SK-N-SH (cell line): ENCODE data around the gene SYT1. TPM values are rescaled to one million over a fixed set of nuclear protein-coding genes. Genes with fewer than 3 reads are reported as not detected.

Experiments
- CTCF ChIA-PET: fragments of 300-600, 350-600 bp; formaldehyde crosslinking; extraction: SDS; loops from one replicate; lab custom pipeline; 2021; lab: Yijun Ruan, JAX
- POLR2A ChIA-PET: fragments of 350-600 bp; sonication (Branson Sonifier 250); formaldehyde crosslinking; extraction: SDS; loops from one replicate; lab custom pipeline; 2020; ENCODE audit warnings: antibody characterized with exemption, inconsistent platforms; lab: Yijun Ruan, JAX
- DNase-seq: peaks from one replicate; pipeline ENCODE4 v3.0.0; 2012
- H2AFZ ChIP-seq: fragments of 200-600 bp; sonication (generic); 2 replicates; pipeline ENCODE4 v1.8.1; 2016; ENCODE audit warnings: antibody characterized with exemption, mild to moderate bottlenecking, low read depth
- H3F3A ChIP-seq: fragments of 200-600 bp; sonication (generic); replicated peaks from 2 replicates; pipeline ENCODE3; 2016; ENCODE audit warnings: antibody characterized with exemption, mild to moderate bottlenecking; ENCODE audit not compliant: insufficient read depth
- H3K27ac ChIP-seq, 2 experiments: fragments of 200-500 bp in 1 of 2; fragments of 200-600 bp in 1 of 2; sonication (Bioruptor generic) in 1 of 2; sonication (generic), shearing (Covaris generic) in 1 of 2; 2 replicates each; pipeline versions ENCODE4 v1.5.1 to v1.6.1; 2014 to 2016; ENCODE audit warnings: low read depth in 2 of 2, inconsistent platforms in 1 of 2, low read length in 1 of 2, mild to moderate bottlenecking in 1 of 2, mixed read lengths in 1 of 2
- H3K27me3 ChIP-seq: fragments of 200-600 bp; sonication (generic), shearing (Covaris generic); 2 replicates; pipeline ENCODE4 v1.6.1; 2016; ENCODE audit warnings: mixed run types; ENCODE audit not compliant: insufficient read depth
- H3K36me3 ChIP-seq, 2 experiments: fragments of 200-500 bp in 1 of 2; fragments of 200-600 bp in 1 of 2; sonication (Bioruptor generic) in 1 of 2; sonication (generic) in 1 of 2; replicated peaks in 1 of 2; 2 replicates each; pipeline versions ENCODE3 to v1.5.1; 2014 to 2016; ENCODE audit warnings: low read length in 1 of 2, mild to moderate bottlenecking in 1 of 2; ENCODE audit not compliant: insufficient read depth in 2 of 2, control insufficient read depth in 1 of 2
- H3K4me1 ChIP-seq, 2 experiments: fragments of 200-500 bp in 1 of 2; fragments of 200-600 bp in 1 of 2; sonication (Bioruptor generic) in 1 of 2; sonication (generic), shearing (Covaris generic) in 1 of 2; 2 replicates each; pipeline versions ENCODE4 v1.5.1 to v1.6.1; 2014 to 2016; ENCODE audit warnings: low read depth in 1 of 2, low read length in 1 of 2, mixed run types in 1 of 2; ENCODE audit not compliant: insufficient read depth in 2 of 2, control insufficient read depth in 1 of 2
- H3K4me2 ChIP-seq: fragments of 200-600 bp; sonication (generic), shearing (Covaris generic); 2 replicates; pipeline ENCODE4 v1.6.1; 2017; ENCODE audit warnings: mixed run types
- H3K4me3 ChIP-seq, 2 experiments: fragments of 200-500 bp in 1 of 2; fragments of 200-600 bp in 1 of 2; sonication (Bioruptor generic) in 1 of 2; sonication (generic), shearing (Covaris generic) in 1 of 2; 2 replicates each; pipeline versions ENCODE4 v1.5.1 to v1.8.1; 2014 to 2016; ENCODE audit warnings: low read depth in 2 of 2, inconsistent platforms in 1 of 2, low read length in 1 of 2, mild to moderate bottlenecking in 1 of 2, mixed read lengths in 1 of 2, moderate library complexity in 1 of 2
- H3K79me2 ChIP-seq: fragments of 200-600 bp; sonication (generic); 2 replicates; pipeline ENCODE4 v1.8.1; 2017; ENCODE audit warnings: mild to moderate bottlenecking; ENCODE audit not compliant: insufficient read depth
- H3K9ac ChIP-seq: fragments of 200-600 bp; sonication (generic); 2 replicates; pipeline ENCODE4 v1.6.1; 2017; ENCODE audit warnings: mixed run types
- H3K9me2 ChIP-seq: fragments of 200-600 bp; sonication (generic); 2 replicates; pipeline ENCODE4 v1.6.1; 2017; ENCODE audit warnings: mixed run types
- H3K9me3 ChIP-seq: fragments of 200-600 bp; sonication (generic); 2 replicates; pipeline ENCODE4 v1.6.1; 2017; ENCODE audit warnings: mixed run types, mild to moderate bottlenecking, moderate library complexity
- H4K20me1 ChIP-seq: fragments of 200-600 bp; sonication (generic); 2 replicates; pipeline ENCODE4 v1.6.1; 2017; ENCODE audit warnings: mild to moderate bottlenecking, mixed run types; ENCODE audit not compliant: insufficient read depth
- EP300 ChIP-seq, 2 experiments: IDR thresholded peaks; 2 replicates each; pipeline versions ENCODE4 v1.4.0 to v1.6.1; 2012; ENCODE audit warnings: borderline replicate concordance in 1 of 2, low read depth in 1 of 2, low read length in 1 of 2
- FOSL2 ChIP-seq: IDR thresholded peaks from 2 replicates; pipeline ENCODE4 v1.4.0; 2012; ENCODE audit warnings: low read depth, mild to moderate bottlenecking, moderate library complexity, borderline replicate concordance
- MEF2A ChIP-seq: IDR thresholded peaks from 2 replicates; pipeline ENCODE4 v1.4.0; 2012; ENCODE audit warnings: low read depth, borderline replicate concordance
- RAD21 ChIP-seq: IDR thresholded peaks from 2 replicates; pipeline ENCODE4 v1.6.1; 2012; ENCODE audit warnings: mild to moderate bottlenecking, low read length
- REST ChIP-seq: IDR thresholded peaks from 2 replicates; pipeline ENCODE4 v1.6.1; 2012; ENCODE audit warnings: mild to moderate bottlenecking, low read depth, low read length, moderate library complexity
- RFX5 ChIP-seq: IDR thresholded peaks from 2 replicates; pipeline ENCODE4 v1.6.1; 2012; ENCODE audit warnings: mild to moderate bottlenecking, improper control_type of control experiment, low read length
- RXRA ChIP-seq: IDR thresholded peaks from 2 replicates; pipeline ENCODE4 v1.4.0; 2012; ENCODE audit warnings: low read depth, mild to moderate bottlenecking, borderline replicate concordance
- SIN3A ChIP-seq: IDR thresholded peaks from 2 replicates; pipeline ENCODE4 v1.6.1; 2012; ENCODE audit warnings: low read depth, mild to moderate bottlenecking, low read length, moderate library complexity, borderline replicate concordance
- TAF1 ChIP-seq: IDR thresholded peaks from 2 replicates; pipeline ENCODE4 v1.6.1; 2012; ENCODE audit warnings: low read depth, mild to moderate bottlenecking, low read length, moderate library complexity, borderline replicate concordance
- TCF12 ChIP-seq: IDR thresholded peaks from 2 replicates; pipeline ENCODE4 v1.4.0; 2012
- TEAD4 ChIP-seq: IDR thresholded peaks from 2 replicates; pipeline ENCODE4 v1.4.0; 2012; ENCODE audit warnings: mild to moderate bottlenecking, borderline replicate concordance; ENCODE audit not compliant: insufficient read depth
- USF1 ChIP-seq: IDR thresholded peaks from 2 replicates; pipeline ENCODE4 v1.4.0; 2012; ENCODE audit warnings: low read depth, borderline replicate concordance
- USF2 ChIP-seq: fragments of 150-350 bp; IDR thresholded peaks from 2 replicates; pipeline ENCODE4 v1.6.1; 2017; ENCODE audit warnings: antibody characterized with exemption, low read length, low read depth, borderline replicate concordance
- YY1 ChIP-seq: IDR thresholded peaks from 2 replicates; pipeline ENCODE4 v1.4.0; 2012; ENCODE audit warnings: low read depth, mild to moderate bottlenecking
- ZBTB33 ChIP-seq: IDR thresholded peaks from 2 replicates; pipeline ENCODE4 v1.4.0; 2012; ENCODE audit warnings: low read depth, borderline replicate concordance
- WGBS: methylation state at CpG from one replicate; pipeline ENCODE4 v1.1.6; 2017; ENCODE audit warnings: low lambda C conversion rate; 5-methylcytosine and 5-hydroxymethylcytosine counted together
- polyA plus RNA-seq, 3 experiments: library from polyadenylated mRNA; depleted of rRNA; stranded (reverse); fragments of >200 nt; gene quantifications; 2 replicates each; pipeline ENCODE4 v1.2.3, GENCODE V29; 2012
- TF ChIP-seq, protein P1 (sequence below): IDR thresholded peaks from 2 replicates; pipeline ENCODE4; 2012
- TF ChIP-seq, protein P2 (sequence below): fragments of 150-350 bp; IDR thresholded peaks from 2 replicates; pipeline ENCODE4 v1.6.1; 2016; ENCODE audit warnings: mild to moderate bottlenecking, low read depth, low read length

The SYT1 gene
- polyA plus RNA-seq, 1 of the 3 experiments (the other 2 are of a cell fraction), result 12.7 TPM

- no peaks in the 10 kb centered on the region for H3K9me3 ChIP-seq
- H3K79me2 ChIP-seq, result no peaks in the 10 kb centered on the region
- H3K9me2 ChIP-seq, result no peaks in the 10 kb centered on the region
- TF ChIP-seq, protein P1, sequence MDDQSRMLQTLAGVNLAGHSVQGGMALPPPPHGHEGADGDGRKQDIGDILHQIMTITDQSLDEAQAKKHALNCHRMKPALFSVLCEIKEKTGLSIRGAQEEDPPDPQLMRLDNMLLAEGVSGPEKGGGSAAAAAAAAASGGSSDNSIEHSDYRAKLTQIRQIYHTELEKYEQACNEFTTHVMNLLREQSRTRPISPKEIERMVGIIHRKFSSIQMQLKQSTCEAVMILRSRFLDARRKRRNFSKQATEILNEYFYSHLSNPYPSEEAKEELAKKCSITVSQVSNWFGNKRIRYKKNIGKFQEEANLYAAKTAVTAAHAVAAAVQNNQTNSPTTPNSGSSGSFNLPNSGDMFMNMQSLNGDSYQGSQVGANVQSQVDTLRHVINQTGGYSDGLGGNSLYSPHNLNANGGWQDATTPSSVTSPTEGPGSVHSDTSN, result 0 out of 2 replicates have a peak, but pooled peaks have one; percentile 42
- TF ChIP-seq RAD21, result no peak
- peak; percentile 18; the same call in 1 of the 2 replicates for TF ChIP-seq TCF12
- H3K4me2 ChIP-seq, result no peak overlapping the region
- no peaks in the 10 kb centered on the region; the same call in 1 of the 2 replicates for H4K20me1 ChIP-seq
- H3K4me1 ChIP-seq, result peaks cover 17 to 18% of the 10 kb centered on the region in 2 experiments; a peak in 2 of 4 replicates
- ChIA-PET CTCF (interaction anchor here (1.3 kb wide), 1 partner anchor 28 kb away, joined by 3 read pairs; no protein-coding TSS in a partner anchor), POLR2A (no interaction called here)
- H3F3A ChIP-seq, result peaks cover 3% of the 10 kb centered on the region
- H3K4me3 ChIP-seq, result no peak overlapping the region
- no peaks in the 10 kb centered on the region for H3K27me3 ChIP-seq
- H3K36me3 ChIP-seq, result peaks cover 34 to 48% of the 10 kb centered on the region in 2 experiments
- H2AFZ ChIP-seq, result no peak overlapping the region
- H3K27ac ChIP-seq, result peak overlapping the region; percentile 18 to 98; a peak in 3 of 4 replicates
- whole genome bisulfite sequencing, result 38% methylated on average over 4 of the region's 4 CpGs
- no peak overlapping the region for H3K9ac ChIP-seq
- DNase-seq, result no peak
Observed at GRCh38 chr12:79296871-79297270, 432.3 kb downstream of the SYT1 start.

GRCh38 chr12:79298506-79298905, 433.9 kb downstream of the SYT1 start:
- H2AFZ ChIP-seq, result no peak overlapping the region
- no peak overlapping the region for H3K4me3 ChIP-seq
- no peak for DNase-seq
- H3K27ac ChIP-seq, result peak overlapping the region in 1 of 2 experiments; percentile 98; a peak in 2 of 4 replicates
- H3K36me3 ChIP-seq, result peaks cover 25 to 41% of the 10 kb centered on the region in 2 experiments
- peaks cover 17 to 18% of the 10 kb centered on the region in 2 experiments; a peak in 2 of 4 replicates for H3K4me1 ChIP-seq
- no peaks in the 10 kb centered on the region; the same call in 1 of the 2 replicates for H4K20me1 ChIP-seq
- ChIA-PET POLR2A (no interaction called here), CTCF (no interaction called here)
- peaks cover 3% of the 10 kb centered on the region for H3F3A ChIP-seq
- H3K9ac ChIP-seq, result no peak overlapping the region
- no peaks in the 10 kb centered on the region for H3K9me3 ChIP-seq
- H3K27me3 ChIP-seq, result no peaks in the 10 kb centered on the region
- H3K9me2 ChIP-seq, result no peaks in the 10 kb centered on the region
- H3K79me2 ChIP-seq, result no peaks in the 10 kb centered on the region
- no peak overlapping the region for H3K4me2 ChIP-seq
- no peak for TF ChIP-seq EP300 (IDR thresholded peaks at IDR 0.05; ENCODE audit: borderline replicate concordance in 1 of 2, low read depth in 1 of 2, low read length in 1 of 2)
- no peak for TF ChIP-seq FOSL2
- no peak for TF ChIP-seq SIN3A
- TF ChIP-seq USF1, result no peak
- TF ChIP-seq TCF12, result no peak
- TF ChIP-seq YY1, result no peak
- no peak for TF ChIP-seq TAF1
- TF ChIP-seq USF2, result no peak
- TF ChIP-seq TEAD4, result no peak
- TF ChIP-seq, protein P2, sequence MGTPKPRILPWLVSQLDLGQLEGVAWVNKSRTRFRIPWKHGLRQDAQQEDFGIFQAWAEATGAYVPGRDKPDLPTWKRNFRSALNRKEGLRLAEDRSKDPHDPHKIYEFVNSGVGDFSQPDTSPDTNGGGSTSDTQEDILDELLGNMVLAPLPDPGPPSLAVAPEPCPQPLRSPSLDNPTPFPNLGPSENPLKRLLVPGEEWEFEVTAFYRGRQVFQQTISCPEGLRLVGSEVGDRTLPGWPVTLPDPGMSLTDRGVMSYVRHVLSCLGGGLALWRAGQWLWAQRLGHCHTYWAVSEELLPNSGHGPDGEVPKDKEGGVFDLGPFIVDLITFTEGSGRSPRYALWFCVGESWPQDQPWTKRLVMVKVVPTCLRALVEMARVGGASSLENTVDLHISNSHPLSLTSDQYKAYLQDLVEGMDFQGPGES, result no peak
- no peak for TF ChIP-seq MEF2A
- TF ChIP-seq RFX5, result no peak
- TF ChIP-seq REST, result no peak
- TF ChIP-seq ZBTB33, result no peak
- no peak for TF ChIP-seq RXRA
